Endodermal cell (in vitro differentiated cells): ENCODE results near the gene MASP1. TPM values are rescaled to one million over a fixed set of nuclear protein-coding genes. Genes with fewer than 3 reads are reported as not detected.

Source experiments
- DNase-seq: peaks from one replicate; pipeline ENCODE4 v3.0.0-alpha.2; 2017
- H3K27ac ChIP-seq: 2 replicates; pipeline ENCODE4 v1.5.1; 2013; ENCODE audit warnings: mild to moderate bottlenecking, low read depth, low read length, moderate library complexity
- H3K27me3 ChIP-seq: 2 replicates; pipeline ENCODE4 v1.6.1; 2013; ENCODE audit warnings: mild to moderate bottlenecking, low read length, moderate library complexity; ENCODE audit not compliant: insufficient read depth, control insufficient read depth, poor library complexity, severe bottlenecking
- H3K36me3 ChIP-seq: 2 replicates; pipeline ENCODE4 v1.7.0; 2013; ENCODE audit warnings: mild to moderate bottlenecking, low read length, moderate library complexity; ENCODE audit not compliant: control insufficient read depth, insufficient read depth
- H3K4me1 ChIP-seq: one replicate; pipeline ENCODE4 v1.7.0; 2013; ENCODE audit warnings: low read length; ENCODE audit not compliant: control insufficient read depth, insufficient read depth
- H3K4me3 ChIP-seq: 2 replicates; pipeline ENCODE4 v1.5.1; 2013; ENCODE audit warnings: mild to moderate bottlenecking, low read length, moderate library complexity
- H3K9ac ChIP-seq: 2 replicates; pipeline ENCODE4 v1.6.1; 2013; ENCODE audit warnings: mild to moderate bottlenecking, low read length, moderate library complexity; ENCODE audit not compliant: poor library complexity, severe bottlenecking; ENCODE audit errors: extremely low read depth
- H3K9me3 ChIP-seq: 2 replicates; pipeline ENCODE4 v1.6.1; 2013; ENCODE audit warnings: mild to moderate bottlenecking, low read length, moderate library complexity; ENCODE audit not compliant: control insufficient read depth
- H3K27ac Mint-ChIP-seq: 2 replicates; pipeline ENCODE4 v1.8.0; 2020; ENCODE audit warnings: mixed read lengths
- H3K27me3 Mint-ChIP-seq: 2 replicates; pipeline ENCODE4 v1.8.0; 2021; ENCODE audit warnings: mild to moderate bottlenecking, mixed read lengths; ENCODE audit not compliant: insufficient read depth
- H3K36me3 Mint-ChIP-seq: 2 replicates; pipeline ENCODE4 v1.8.0; 2020; ENCODE audit warnings: low read depth, mixed read lengths
- H3K4me1 Mint-ChIP-seq: 2 replicates; pipeline ENCODE4 v1.8.0; 2020; ENCODE audit warnings: mixed read lengths
- H3K4me3 Mint-ChIP-seq: 2 replicates; pipeline ENCODE4 v1.8.0; 2020; ENCODE audit warnings: mild to moderate bottlenecking, moderate library complexity, mixed read lengths
- H3K9me3 Mint-ChIP-seq: 2 replicates; pipeline ENCODE4 v1.8.0; 2020; ENCODE audit warnings: mild to moderate bottlenecking, mixed read lengths
- CTCF ChIP-seq: fragments of 200-600 bp; sonication (generic); conservative IDR thresholded peaks from 2 replicates; pipeline ENCODE4 v1.5.0; 2021; ENCODE audit warnings: antibody characterized with exemption, mild to moderate bottlenecking
- WGBS, 2 experiments: methylation state at CpG; one replicate each; pipeline versions ENCODE4 v1.1.5 to v1.1.7; 2013; ENCODE audit warnings: missing lambda C conversion rate in 2 of 2, mixed read lengths in 1 of 2; ENCODE audit not compliant: insufficient coverage in 1 of 2, insufficient read length in 1 of 2; 5-methylcytosine and 5-hydroxymethylcytosine counted together
- total RNA-seq, 2 donors: library from RNA; stranded (reverse); fragmentation: NEBNext Ultra II Directional in 1 of 2; extraction: Animal tissue kit (Norgen Biotek cat#: 25700) in 1 of 2; gene quantifications; 2 replicates in 1 of 2; 3 replicates in 1 of 2; pipeline ENCODE4 v1.2.1, GENCODE V29; 2021

MASP1 gene
- total RNA-seq, 2 donors from 2014 or later, result 0.09 to 0.57 TPM

- Mint-ChIP-seq H3K27ac (no peak overlapping the region), H3K4me1 (peaks cover 22% of the 10 kb centered on the region), H3K9me3 (peaks cover 21% of the 10 kb centered on the region), H3K4me3 (no peak overlapping the region), H3K36me3 (peaks cover 2% of the 10 kb centered on the region), H3K27me3 (no peaks in the 10 kb centered on the region)
- H3K4me1 ChIP-seq, result peaks cover 6% of the 10 kb centered on the region
- H3K36me3 ChIP-seq, result no peaks in the 10 kb centered on the region
- no peak for DNase-seq
- no peak for TF ChIP-seq CTCF
- peaks cover 19% of the 10 kb centered on the region for H3K9me3 ChIP-seq
- H3K9ac ChIP-seq, result no peak overlapping the region
- no peak overlapping the region for H3K4me3 ChIP-seq
- H3K27ac ChIP-seq, result no peak overlapping the region
- H3K27me3 ChIP-seq, result no peaks in the 10 kb centered on the region
- WGBS, 2 experiments, result 86 to 90% methylated on average over 1 of the region's 1 CpG
Observed at GRCh38 chr3:187266691-187267090, 24.8 kb downstream of the MASP1 start.

DNA sequence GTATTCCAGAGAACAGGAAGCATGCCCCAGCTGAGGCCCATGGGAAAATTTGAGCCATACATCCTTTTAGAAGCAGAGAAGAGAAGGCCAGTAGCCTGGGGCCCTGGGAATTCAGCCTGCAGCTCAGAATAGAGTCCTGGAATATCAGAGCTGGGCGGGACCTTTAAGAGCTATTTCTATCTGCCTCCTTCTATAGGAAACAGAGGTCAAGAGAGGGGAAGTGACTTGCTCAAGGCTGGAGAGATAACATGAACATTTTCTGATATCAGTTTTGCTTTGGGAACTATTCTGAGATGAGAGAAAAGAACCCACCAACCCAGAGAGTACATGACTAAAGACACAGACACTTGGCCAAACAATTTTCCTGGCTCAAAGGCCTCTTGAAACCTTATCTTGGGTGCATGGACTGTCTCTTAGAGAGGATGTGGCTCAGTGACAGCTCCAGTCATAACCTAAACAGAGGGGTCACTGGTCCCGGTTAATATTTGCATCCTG, 26.0 kb downstream of the MASP1 start:
- no peaks in the 10 kb centered on the region for H3K27me3 ChIP-seq
- 91 to 100% methylated on average over 2 of the region's 2 CpGs for WGBS, 2 experiments
- TF ChIP-seq CTCF, result no peak
- peaks cover 22% of the 10 kb centered on the region for H3K9me3 ChIP-seq
- Mint-ChIP-seq H3K27ac (no peak overlapping the region), H3K27me3 (no peaks in the 10 kb centered on the region), H3K9me3 (peaks cover 24% of the 10 kb centered on the region), H3K4me1 (peaks cover 19% of the 10 kb centered on the region), H3K4me3 (no peak overlapping the region), H3K36me3 (peaks cover 2% of the 10 kb centered on the region)
- H3K9ac ChIP-seq, result no peak overlapping the region
- H3K27ac ChIP-seq, result no peak overlapping the region
- no peak overlapping the region for H3K4me3 ChIP-seq
- H3K36me3 ChIP-seq, result no peaks in the 10 kb centered on the region
- no peak for DNase-seq
- peaks cover 6% of the 10 kb centered on the region for H3K4me1 ChIP-seq

DNA sequence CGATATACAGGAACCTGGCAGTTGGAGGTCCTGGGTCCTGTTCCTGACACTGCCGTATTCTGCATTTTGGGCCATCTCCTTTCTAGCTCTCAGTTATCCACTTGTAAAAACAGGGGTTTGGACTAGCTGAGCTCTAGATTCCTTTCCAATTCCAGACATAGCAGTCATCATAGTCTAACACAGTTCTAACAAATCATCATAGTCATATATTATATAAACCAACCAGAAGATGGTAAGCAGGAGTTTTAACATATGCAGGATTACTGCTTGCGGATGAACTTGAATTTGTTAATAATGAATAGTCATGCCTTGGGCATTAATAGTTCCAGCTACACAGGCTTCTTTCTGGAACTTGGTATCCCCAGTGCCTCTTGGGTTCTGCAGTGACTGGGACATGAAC, 26.6 kb downstream of the MASP1 start:
- Histone ChIP-seq H3K4me1 (peaks cover 6% of the 10 kb centered on the region), H3K27ac (no peak overlapping the region), H3K9ac (no peak overlapping the region), H3K4me3 (no peak overlapping the region), H3K27me3 (no peaks in the 10 kb centered on the region), H3K36me3 (no peaks in the 10 kb centered on the region), H3K9me3 (peaks cover 16% of the 10 kb centered on the region)
- Mint-ChIP-seq H3K4me3 (no peak overlapping the region), H3K36me3 (no peaks in the 10 kb centered on the region), H3K27ac (peak overlapping the region; percentile 4), H3K27me3 (no peaks in the 10 kb centered on the region), H3K9me3 (peaks cover 18% of the 10 kb centered on the region), H3K4me1 (peaks cover 19% of the 10 kb centered on the region)
- 96 to 97% methylated on average over 3 of the region's 3 CpGs for WGBS, 2 experiments
- no peak for TF ChIP-seq CTCF
- no peak for DNase-seq
